ENCODE results near the gene CRYBB3. TPM values are rescaled to one million over a fixed set of nuclear protein-coding genes. Genes with fewer than 3 reads are reported as not detected.

The CRYBB3 gene
- total and polyA plus RNA-seq, 10 donors, result 0.16 to 0.80 TPM; not detected in 8

- WGBS, 5 donors, result 66 to 85% (median 75%) methylated on average over 2 of the region's 2 CpGs
- TF ChIP-seq CTCF (IDR thresholded peaks at IDR 0.05 in 8 of 11, conservative IDR thresholded peaks at IDR 0.05 in 3 of 11) (no peak), POLR2AphosphoS5 (IDR thresholded peaks at IDR 0.05) (no peak), POLR2A (IDR thresholded peaks at IDR 0.05) (no peak)
- peaks cover 0 to 11% (median 5%) of the 10 kb centered on the region in 8 donors for H3K9me3 ChIP-seq
Measured at GRCh38 chr22:25216230-25216629, 16.6 kb downstream of the CRYBB3 start.

GRCh38 chr22:25219211-25219689 is 19.6 kb downstream of the CRYBB3 start, which contains the start of gene CRYBB2:
Gene CRYBB2 (plus strand): TSS chr22:25219639. CDS start chr22:25221430, 1,791 bp downstream.
- intact Hi-C loops (cut with DNase I; ENCODE audit: low total_unique reads), result no loop called here
- peaks cover 0 to 62% (median 0%) of the 10 kb centered on the region in 7 donors for H3K27me3 ChIP-seq (replicated peaks in 1 of 7)
- DNase-seq, result no peak
- WGBS, 5 donors, result 86 to 93% (median 90%) methylated on average over 19 of the region's 19 CpGs
- H3K4me3 ChIP-seq, result no peak within 1 kb of the TSS
- H3K36me3 ChIP-seq, result no peaks in the 10 kb centered on the region
- H3K4me1 ChIP-seq, result no peaks in the 10 kb centered on the region
- TF ChIP-seq CTCF (IDR thresholded peaks at IDR 0.05 in 8 of 11, conservative IDR thresholded peaks at IDR 0.05 in 3 of 11) (no peak), POLR2A (IDR thresholded peaks at IDR 0.05) (no peak), POLR2AphosphoS5 (IDR thresholded peaks at IDR 0.05) (no peak)
- no peaks in the 10 kb centered on the region for H3K9me3 ChIP-seq
- H3K27ac ChIP-seq, result no peak within 1 kb of the TSS

More at GRCh38 chr22:25216230-25216629, 16.6 kb downstream of the CRYBB3 start:
- no peak overlapping the region for H3K27ac ChIP-seq
- intact Hi-C loops (cut with DNase I; ENCODE audit: low total_unique reads), result no loop called here
- no peaks in the 10 kb centered on the region for H3K4me1 ChIP-seq
- no peaks in the 10 kb centered on the region for H3K36me3 ChIP-seq
- DNase-seq, result no peak
- peaks cover 0 to 50% (median 0%) of the 10 kb centered on the region in 7 donors for H3K27me3 ChIP-seq (replicated peaks in 1 of 7)
- H3K4me3 ChIP-seq, result no peak overlapping the region

- TF ChIP-seq POLR2AphosphoS5 (IDR thresholded peaks at IDR 0.05), result no peak
- TF ChIP-seq CTCF (IDR thresholded peaks at IDR 0.05 in 8 of 11, conservative IDR thresholded peaks at IDR 0.05 in 3 of 11), result no peak
- no peak for TF ChIP-seq POLR2A (IDR thresholded peaks at IDR 0.05)
- no peaks in the 10 kb centered on the region for H3K4me1 ChIP-seq
- no peak overlapping the region for H3K27ac ChIP-seq
- no peaks in the 10 kb centered on the region for H3K9me3 ChIP-seq
- no peaks in the 10 kb centered on the region for H3K36me3 ChIP-seq
- DNase-seq, result no peak
- no peak overlapping the region for H3K4me3 ChIP-seq
- 52 to 67% (median 54%) methylated on average over 4 of the region's 4 CpGs for WGBS, 5 donors
- peaks cover 0 to 58% (median 0%) of the 10 kb centered on the region in 7 donors for H3K27me3 ChIP-seq (replicated peaks in 1 of 7)
- intact Hi-C loops (cut with DNase I; ENCODE audit: low total_unique reads), result no loop called here
Measured at GRCh38 chr22:25219948-25220442, 20.3 kb downstream of the CRYBB3 start.

- no peak for DNase-seq
- no peaks in the 10 kb centered on the region for H3K9me3 ChIP-seq
- no peaks in the 10 kb centered on the region for H3K4me1 ChIP-seq
- peaks cover 0 to 57% (median 0%) of the 10 kb centered on the region in 7 donors for H3K27me3 ChIP-seq (replicated peaks in 1 of 7)
- no peaks in the 10 kb centered on the region for H3K36me3 ChIP-seq
- WGBS, 5 donors, result 76 to 84% (median 83%) methylated on average over 8 of the region's 8 CpGs
- intact Hi-C loops (cut with DNase I; ENCODE audit: low total_unique reads), result no loop called here
- H3K4me3 ChIP-seq, result no peak overlapping the region
- no peak overlapping the region for H3K27ac ChIP-seq
- TF ChIP-seq POLR2A (IDR thresholded peaks at IDR 0.05) (no peak), CTCF (IDR thresholded peaks at IDR 0.05 in 8 of 11, conservative IDR thresholded peaks at IDR 0.05 in 3 of 11) (no peak), POLR2AphosphoS5 (IDR thresholded peaks at IDR 0.05) (no peak)
Measured at GRCh38 chr22:25221790-25222189, 22.1 kb downstream of the CRYBB3 start.

Measured in spleen (tissue), 11 donors.